GM18870 (cell line): Measurements from ENCODE around the gene UEVLD.

Source experiments
- ATAC-seq: cut with Tn5 transposase; IDR thresholded peaks from one replicate; pipeline ENCODE4 v1.9.1; 2021; ENCODE audit warnings: moderate library complexity; ENCODE audit not compliant: unreplicated experiment

The UEVLD gene

DNA sequence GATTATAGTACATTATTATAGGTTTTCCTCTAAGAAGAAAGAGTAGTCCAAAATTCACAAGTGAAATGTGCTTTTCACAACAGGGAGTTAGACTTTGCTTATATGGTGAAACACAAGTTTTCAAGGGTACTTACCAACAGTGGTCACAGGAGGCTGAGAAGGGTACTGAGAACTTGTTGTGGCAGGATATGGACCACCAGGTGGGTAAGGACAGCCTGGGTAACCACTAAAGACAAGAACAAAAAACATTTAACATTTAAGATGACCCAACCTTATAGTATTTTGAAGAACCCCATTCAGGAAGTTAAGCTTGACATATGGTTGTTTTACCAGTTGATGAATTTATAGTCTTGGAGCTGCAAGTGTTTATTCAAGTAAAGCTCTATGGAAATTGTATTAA, 86.2 kb downstream of the UEVLD start:
- ATAC-seq: no peak

DNA sequence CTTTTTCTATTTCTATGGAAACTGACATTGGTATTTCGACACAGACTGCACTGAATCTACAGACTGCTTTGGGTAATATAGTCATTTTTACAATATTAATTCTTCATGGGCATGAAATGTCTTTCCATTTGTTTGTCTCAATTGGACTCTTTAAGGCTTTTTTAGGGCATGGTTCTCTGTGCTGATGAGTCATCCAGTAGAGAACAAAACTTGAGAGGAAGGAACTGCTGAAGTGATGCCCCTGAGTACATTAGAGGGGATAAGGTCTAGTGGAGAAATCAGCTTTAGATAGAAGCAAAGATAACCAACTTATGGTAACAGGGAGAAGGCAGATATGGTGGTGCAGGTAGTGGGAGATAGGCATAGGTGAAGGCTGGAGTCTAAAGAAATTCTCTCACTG, 86.9 kb downstream of the UEVLD start:
- ATAC-seq: no peak

DNA sequence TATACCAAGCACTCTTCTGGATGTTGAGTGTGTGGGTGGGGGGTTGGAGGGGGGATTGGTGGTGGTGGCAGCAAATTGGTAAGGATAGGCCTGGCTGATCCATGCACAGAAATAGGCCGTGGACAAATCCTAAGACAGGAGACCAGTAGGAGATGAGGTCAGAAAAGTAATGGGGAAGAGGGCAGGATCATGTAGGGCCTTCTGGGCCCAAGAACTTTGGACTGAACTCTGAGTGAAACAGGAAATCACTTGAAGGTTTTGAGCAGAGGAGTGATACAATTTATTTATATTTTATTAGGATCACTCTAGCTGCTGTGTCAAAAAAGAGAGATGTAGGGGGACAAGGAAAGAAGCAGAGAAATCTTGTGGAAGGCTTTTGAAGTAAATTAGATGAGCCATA, 90.5 kb downstream of the UEVLD start:
- no peak for ATAC-seq

DNA sequence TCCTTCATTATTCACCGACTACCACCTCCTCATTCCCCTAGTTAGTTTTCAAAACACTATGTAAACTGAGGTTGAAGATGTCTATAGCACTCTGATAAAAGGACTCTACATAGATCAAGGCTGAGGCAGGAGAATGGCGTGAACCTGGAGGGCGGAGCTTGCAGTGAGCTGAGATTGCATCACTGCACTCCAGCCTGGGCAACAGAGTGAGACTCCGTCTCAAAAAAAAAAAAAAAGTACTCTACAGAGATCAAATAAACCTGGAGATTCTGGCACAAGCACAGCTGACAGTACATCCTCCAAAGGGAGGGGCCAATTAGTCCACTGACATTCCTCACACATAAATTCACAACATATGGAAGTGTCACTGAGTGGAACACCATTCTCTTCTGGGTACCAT, 92.8 kb downstream of the UEVLD start:
- no peak for ATAC-seq

DNA sequence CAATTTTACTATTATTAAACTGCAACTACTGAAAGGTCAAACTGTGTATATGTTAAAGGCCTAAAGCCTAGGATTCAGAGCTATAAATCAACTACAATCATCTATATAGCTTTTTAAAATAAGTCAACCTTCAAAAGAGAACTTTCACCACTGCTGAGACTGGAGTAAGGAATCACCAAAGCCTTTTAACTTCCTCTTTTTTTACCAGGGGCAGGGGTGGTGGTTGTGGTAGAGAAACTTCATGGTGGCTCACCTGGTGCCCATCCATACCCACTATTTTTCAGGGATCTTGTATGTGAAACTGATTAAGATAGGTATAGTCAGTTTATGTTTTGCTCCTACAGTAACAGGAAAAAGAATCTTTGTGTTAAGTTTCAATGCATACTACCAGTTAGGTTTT, 93.3 kb downstream of the UEVLD start:
- no peak for ATAC-seq

DNA sequence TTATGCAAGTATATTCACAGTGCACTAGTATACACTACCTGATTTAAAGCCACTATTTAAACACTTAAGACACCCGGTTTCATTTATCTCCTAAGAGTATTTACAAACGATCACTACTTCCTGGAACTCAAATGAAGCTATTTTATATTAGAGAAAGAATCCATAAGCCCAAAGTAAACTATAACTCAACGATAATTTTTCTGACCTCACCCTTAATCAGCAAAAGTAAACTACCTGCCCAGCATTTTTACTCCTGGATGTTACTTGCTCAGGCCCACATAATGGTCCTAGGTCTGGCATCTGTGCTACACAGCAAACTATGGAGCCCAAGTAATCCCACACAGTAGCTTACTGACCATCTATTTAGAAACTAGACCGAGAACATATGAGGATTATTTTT, 95.2 kb downstream of the UEVLD start:
- ATAC-seq: no peak

DNA sequence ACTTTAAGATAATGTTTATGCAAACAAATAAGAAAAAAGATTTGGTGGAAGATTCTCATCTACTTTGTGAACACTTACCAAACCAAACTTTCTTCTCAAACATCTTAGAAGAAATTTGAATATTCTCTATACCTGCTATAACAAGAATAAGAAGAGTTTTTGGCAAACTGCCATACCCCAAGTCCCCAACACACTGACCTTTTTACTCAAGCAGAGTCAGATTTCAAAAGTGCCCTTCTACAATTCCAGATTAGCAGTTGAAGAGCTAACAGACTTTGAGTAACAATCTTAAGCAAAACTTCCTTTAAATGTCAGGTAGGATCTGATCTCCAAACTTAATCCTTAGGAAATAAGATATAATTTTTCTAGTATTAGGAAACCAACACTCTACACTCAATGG, 95.6 kb downstream of the UEVLD start:
- ATAC-seq: no peak

DNA sequence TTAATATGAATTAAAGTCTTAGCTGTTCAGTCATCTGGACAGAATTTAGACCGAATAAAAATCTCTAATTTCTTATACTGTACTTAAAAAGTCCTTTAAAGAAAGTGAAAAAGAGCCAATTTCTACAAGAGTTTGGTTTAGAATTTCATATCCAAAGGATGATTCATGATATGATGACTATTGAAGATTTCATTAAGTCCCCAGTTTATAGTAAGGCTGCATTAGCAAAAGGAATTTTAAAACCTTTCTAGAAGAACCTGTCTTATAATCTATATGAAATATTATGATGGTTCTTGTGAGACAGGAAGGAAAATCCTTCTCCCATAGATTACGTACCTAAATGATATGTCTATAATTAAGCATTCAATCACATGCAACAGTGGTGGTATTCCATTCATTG, 96.6 kb downstream of the UEVLD start:
- no peak for ATAC-seq

DNA sequence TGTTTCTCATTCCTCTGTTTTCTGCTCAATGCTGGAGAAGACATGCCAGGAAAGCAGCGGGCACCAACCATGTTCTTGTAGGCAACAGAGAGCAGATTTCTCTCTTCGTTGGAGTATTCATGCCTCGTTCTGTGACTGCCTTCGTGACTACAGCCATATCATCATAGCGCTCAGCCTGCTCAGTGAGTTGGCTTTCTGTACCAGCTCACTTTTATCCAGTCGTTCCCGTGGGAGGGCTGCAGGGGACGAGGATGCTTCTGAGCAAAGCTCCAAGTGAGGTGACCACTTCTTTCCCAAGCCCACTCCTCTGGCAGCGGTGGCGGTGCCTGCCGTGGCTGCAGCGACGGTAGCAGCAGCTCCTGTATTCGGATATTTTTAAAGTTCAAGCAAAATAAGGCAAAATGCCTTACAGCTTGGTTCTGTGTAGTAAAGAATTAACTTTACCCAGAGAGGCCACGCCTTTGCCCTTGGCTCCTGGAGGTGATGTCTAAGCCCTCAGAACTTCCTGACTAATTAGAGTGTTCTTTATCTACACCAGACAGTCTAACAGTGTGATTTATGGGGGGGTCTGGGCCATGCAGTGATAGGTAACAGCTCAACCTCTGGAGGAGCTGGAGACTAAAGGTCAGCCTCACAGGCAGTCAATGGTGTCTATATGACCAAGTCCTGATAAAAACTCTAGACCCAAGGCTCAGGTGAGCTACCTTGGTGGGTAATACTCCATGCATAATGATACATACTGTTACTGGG, 97.6 kb downstream of the UEVLD start:
- no peak for ATAC-seq

DNA sequence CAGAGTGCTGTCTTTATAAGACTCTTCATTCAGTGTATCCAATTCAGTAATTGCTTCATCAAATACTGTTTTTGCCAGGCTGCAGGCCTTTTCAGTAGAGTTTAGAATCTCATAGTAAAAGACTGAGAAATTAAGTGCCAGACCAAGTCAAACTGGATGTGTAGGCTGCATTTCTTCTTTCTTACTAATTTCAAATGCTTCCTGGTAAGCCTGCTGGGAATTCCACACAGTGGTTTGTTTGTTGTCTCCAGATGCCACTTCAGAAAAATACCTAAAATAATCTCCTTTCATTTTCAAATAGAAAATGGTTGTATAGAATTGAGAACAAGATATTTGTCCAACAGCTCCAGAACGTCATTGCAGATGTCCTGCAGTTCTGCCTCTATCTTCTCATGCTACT, 98.2 kb downstream of the UEVLD start:
- ATAC-seq: no peak

DNA sequence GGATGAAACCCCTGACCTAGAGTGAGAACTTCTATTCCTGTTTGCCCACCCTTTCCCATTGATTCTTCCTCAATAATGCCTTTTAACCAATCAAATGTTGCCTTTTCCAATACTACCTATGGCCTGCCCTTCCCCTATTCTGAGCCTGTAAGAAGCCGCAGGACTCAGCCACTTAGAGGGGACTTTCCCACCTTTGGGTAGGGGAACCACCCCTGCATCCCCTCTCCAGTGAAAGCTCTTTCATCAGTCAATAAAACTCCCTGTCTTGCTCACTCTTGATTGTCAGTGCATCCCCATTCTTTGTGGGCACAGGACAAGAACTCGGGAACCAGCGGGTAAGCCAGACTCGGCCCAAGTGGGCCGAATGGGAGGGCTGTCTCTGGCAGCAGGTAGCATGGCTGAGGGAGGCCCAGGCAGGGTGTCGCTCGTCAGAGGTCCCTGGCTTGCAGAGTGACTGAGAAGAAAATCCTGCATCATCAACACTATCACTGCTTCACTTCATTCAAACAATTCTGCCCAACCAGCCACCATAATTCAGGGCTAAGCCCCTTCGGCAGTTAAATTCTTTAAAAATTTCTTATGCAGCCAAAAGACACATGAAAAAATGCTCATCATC, 102.5 kb downstream of the UEVLD start:
- ATAC-seq: no peak
